GM23338 (cell line): ENCODE measurements around the gene ECE1. TPM values are rescaled to one million over a fixed set of nuclear protein-coding genes. Genes with fewer than 3 reads are reported as not detected.
A peak's percentile ranks its signal among the peaks of the same experiment; 100 is the strongest.

Source experiments
- ATAC-seq: fragments of 200-7000 bp; cut with Tn5 transposase; 3 replicates; pipeline ENCODE4 v1.9.1; 2020
- DNase-seq: peaks from one replicate; pipeline ENCODE4 v3.0.0-alpha.2; 2015; ENCODE audit warnings: low spot score
- H2AFZ ChIP-seq: fragments of 200-600 bp; sonication (generic); 2 replicates; pipeline ENCODE4 v1.8.0; 2016; ENCODE audit warnings: antibody characterized with exemption, mild to moderate bottlenecking, moderate library complexity
- H3F3A ChIP-seq: fragments of 200-600 bp; sonication (generic); replicated peaks from 2 replicates; pipeline ENCODE4 v1.8.0; 2017; ENCODE audit warnings: antibody characterized with exemption, mixed run types, low read depth
- H3K27ac ChIP-seq: fragments of 200-600 bp; sonication (generic); 2 replicates; pipeline ENCODE4 v1.6.1; 2016; ENCODE audit warnings: low read depth
- H3K27me3 ChIP-seq: fragments of 200-600 bp; sonication (generic); 2 replicates; pipeline ENCODE4 v1.8.0; 2016; ENCODE audit warnings: mild to moderate bottlenecking, mixed run types, moderate library complexity; ENCODE audit not compliant: insufficient read depth
- H3K36me3 ChIP-seq: fragments of 200-600 bp; sonication (generic); 2 replicates; pipeline ENCODE4 v1.8.0; 2016; ENCODE audit warnings: mild to moderate bottlenecking; ENCODE audit not compliant: insufficient read depth
- H3K4me1 ChIP-seq: fragments of 200-600 bp; sonication (generic); 2 replicates; pipeline ENCODE4 v1.8.0; 2016; ENCODE audit warnings: mild to moderate bottlenecking, moderate library complexity; ENCODE audit not compliant: insufficient read depth
- H3K4me2 ChIP-seq: fragments of 200-600 bp; sonication (generic); 2 replicates; pipeline ENCODE4 v1.7.1; 2017; ENCODE audit warnings: mixed run types
- H3K4me3 ChIP-seq: fragments of 200-600 bp; sonication (generic); 2 replicates; pipeline ENCODE4 v1.6.1; 2016; ENCODE audit warnings: mixed run types
- H3K79me2 ChIP-seq: fragments of 200-600 bp; sonication (generic); replicated peaks from 2 replicates; pipeline ENCODE4 v1.8.0; 2017; ENCODE audit warnings: mild to moderate bottlenecking; ENCODE audit not compliant: insufficient read depth
- H3K9me2 ChIP-seq: fragments of 200-600 bp; sonication (generic); 2 replicates; pipeline ENCODE4 v1.8.0; 2017; ENCODE audit not compliant: insufficient read depth
- H4K20me1 ChIP-seq: fragments of 200-600 bp; sonication (generic); replicated peaks from 2 replicates; pipeline ENCODE4 v1.8.0; 2017; ENCODE audit warnings: mild to moderate bottlenecking; ENCODE audit not compliant: insufficient read depth
- H3K27ac Mint-ChIP-seq: 2 replicates; pipeline ENCODE4 v1.8.0; 2020; ENCODE audit warnings: inconsistent platforms, mild to moderate bottlenecking, moderate library complexity, mixed read lengths
- H3K27me3 Mint-ChIP-seq: 3 replicates; pipeline ENCODE4 v1.8.0; 2022; ENCODE audit warnings: low read depth, mild to moderate bottlenecking, moderate library complexity, mixed read lengths, inconsistent platforms; ENCODE audit not compliant: insufficient read depth, poor library complexity
- H3K36me3 Mint-ChIP-seq: 3 replicates; pipeline ENCODE4 v1.8.0; 2021; ENCODE audit warnings: low read depth, mild to moderate bottlenecking, inconsistent platforms, moderate library complexity, mixed read lengths
- H3K4me1 Mint-ChIP-seq: 3 replicates; pipeline ENCODE4 v1.8.0; 2020; ENCODE audit warnings: mild to moderate bottlenecking, inconsistent platforms, mixed read lengths
- H3K4me3 Mint-ChIP-seq: 3 replicates; pipeline ENCODE4 v1.8.0; 2021; ENCODE audit warnings: moderate library complexity, mild to moderate bottlenecking, inconsistent platforms, mixed read lengths
- H3K9me3 Mint-ChIP-seq: 3 replicates; pipeline ENCODE4 v1.8.0; 2020; ENCODE audit warnings: moderate library complexity, mild to moderate bottlenecking, inconsistent platforms, mixed read lengths
- EZH2 ChIP-seq: fragments of 200-600 bp; sonication (generic); IDR thresholded peaks from one replicate; pipeline ENCODE4 v1.8.0; 2017; ENCODE audit warnings: antibody characterized with exemption, mild to moderate bottlenecking, low read depth; ENCODE audit not compliant: unreplicated experiment
- EZH2phosphoT487 ChIP-seq: fragments of 200-600 bp; sonication (generic); IDR thresholded peaks from one replicate; pipeline ENCODE4 v1.8.1; 2018; ENCODE audit warnings: antibody characterized with exemption; ENCODE audit not compliant: unreplicated experiment
- STAT1 ChIP-seq: IDR thresholded peaks from one replicate; pipeline ENCODE4 v1.6.1; 2016; ENCODE audit warnings: antibody characterized with exemption; ENCODE audit not compliant: unreplicated experiment
- ZNF462 ChIP-seq: fragments of 250-450 bp; sonication (Bioruptor Pico); IDR thresholded peaks from 2 replicates; pipeline ENCODE4 v1.5.0; 2020; ENCODE audit warnings: mild to moderate bottlenecking, moderate library complexity
- polyA plus RNA-seq: library from polyadenylated mRNA; unstranded; fragments of >200 nt; fragmentation: Nextera tagmentation; extraction: Ambion mirVana; gene quantifications from 2 replicates; pipeline ENCODE4 v1.2.1, GENCODE V29; 2016
- total RNA-seq: library from RNA; depleted of rRNA; stranded (reverse); fragments of >200 nt; shearing (Covaris generic); gene quantifications from 2 replicates; pipeline ENCODE4 v1.2.3, GENCODE V29; 2014

The ECE1 gene
- total and polyA plus RNA-seq, 2 experiments from 2014 or later, result 11.0 to 45.0 TPM

- no peaks in the 10 kb centered on the region; the same call in 2 of the 3 replicates for H3K36me3 Mint-ChIP-seq
- H3K9me3 Mint-ChIP-seq, result no peaks in the 10 kb centered on the region
- H3K4me1 Mint-ChIP-seq, result peaks cover 35% of the 10 kb centered on the region
- DNase-seq (no peak), ATAC-seq (no peak)
- Histone ChIP-seq H3F3A (no peaks in the 10 kb centered on the region), H2AFZ (no peak overlapping the region), H3K27me3 (no peaks in the 10 kb centered on the region), H4K20me1 (no peaks in the 10 kb centered on the region; the same call in 1 of the 2 replicates), H3K9me2 (no peaks in the 10 kb centered on the region), H3K36me3 (no peaks in the 10 kb centered on the region), H3K4me3 (no peak overlapping the region), H3K4me1 (peaks cover 31% of the 10 kb centered on the region), H3K4me2 (peak overlapping the region; percentile 43; the same call in 1 of the 2 replicates), H3K27ac (no peak overlapping the region), H3K79me2 (no peaks in the 10 kb centered on the region)
- H3K27ac Mint-ChIP-seq, result peak overlapping the region; percentile 32; the same call in 1 of the 2 replicates
- no peak for TF ChIP-seq EZH2
- TF ChIP-seq STAT1, result no peak
- no peak overlapping the region; the same call in 2 of the 3 replicates for H3K4me3 Mint-ChIP-seq
- H3K27me3 Mint-ChIP-seq, result peaks cover 9% of the 10 kb centered on the region
These were observed 4.2 kb upstream of the ECE1 start for GRCh38 chr1:21294266-21294989.

- H3K27me3 ChIP-seq, result no peaks in the 10 kb centered on the region
- no peaks in the 10 kb centered on the region for H3K79me2 ChIP-seq
- no peaks in the 10 kb centered on the region for H3K9me3 Mint-ChIP-seq
- TF ChIP-seq EZH2phosphoT487, result no peak
- no peak overlapping the region for H3K27ac ChIP-seq
- ATAC-seq (peak; percentile 15), DNase-seq (no peak)
- no peaks in the 10 kb centered on the region for H3K36me3 ChIP-seq
- peaks cover 9% of the 10 kb centered on the region for H3K27me3 Mint-ChIP-seq
- no peak overlapping the region; the same call in 2 of the 3 replicates for H3K4me3 Mint-ChIP-seq
- peak overlapping the region; percentile 43; the same call in 1 of the 2 replicates for H3K4me2 ChIP-seq
- peaks cover 36% of the 10 kb centered on the region for H3K4me1 ChIP-seq
- H3K9me2 ChIP-seq, result no peaks in the 10 kb centered on the region
- peaks cover 35% of the 10 kb centered on the region for H3K4me1 Mint-ChIP-seq
- H3F3A ChIP-seq, result no peaks in the 10 kb centered on the region
- H4K20me1 ChIP-seq, result no peaks in the 10 kb centered on the region; the same call in 1 of the 2 replicates
- no peaks in the 10 kb centered on the region; the same call in 2 of the 3 replicates for H3K36me3 Mint-ChIP-seq
- H3K4me3 ChIP-seq, result no peak overlapping the region
- H3K27ac Mint-ChIP-seq, result peak overlapping the region; percentile 32; the same call in 1 of the 2 replicates
- no peak overlapping the region for H2AFZ ChIP-seq
These were observed 3.4 kb upstream of the ECE1 start for GRCh38 chr1:21293537-21294265.

- Mint-ChIP-seq H3K36me3 (no peaks in the 10 kb centered on the region; the same call in 2 of the 3 replicates), H3K4me3 (no peak overlapping the region), H3K9me3 (no peaks in the 10 kb centered on the region), H3K27ac (no peak overlapping the region), H3K4me1 (peaks cover 35% of the 10 kb centered on the region), H3K27me3 (peaks cover 9% of the 10 kb centered on the region)
- peaks cover 36% of the 10 kb centered on the region for H3K4me1 ChIP-seq
- no peak overlapping the region for H3K27ac ChIP-seq
- no peaks in the 10 kb centered on the region for H3K9me2 ChIP-seq
- no peak overlapping the region for H3K4me3 ChIP-seq
- H3K4me2 ChIP-seq, result peak overlapping the region; percentile 43; the same call in 1 of the 2 replicates
- H2AFZ ChIP-seq, result no peak overlapping the region
- H3K27me3 ChIP-seq, result no peaks in the 10 kb centered on the region
- no peak for DNase-seq
- H3K36me3 ChIP-seq, result no peaks in the 10 kb centered on the region
- no peak for ATAC-seq
- H3K79me2 ChIP-seq, result no peaks in the 10 kb centered on the region
- no peaks in the 10 kb centered on the region; the same call in 1 of the 2 replicates for H4K20me1 ChIP-seq
- no peaks in the 10 kb centered on the region for H3F3A ChIP-seq
- no peak for TF ChIP-seq EZH2
- no peak for TF ChIP-seq ZNF462 (CRISPR knock-in tag)
These were observed 2.8 kb upstream of the ECE1 start for GRCh38 chr1:21292984-21293536.
